ENCODE measurements around the gene CCNQ.

GRCh38 chrX:153549807-153550206 is 49.1 kb downstream of the CCNQ start:
- TF ChIP-seq CTCF (IDR thresholded peaks at IDR 0.05) (no peak), POLR2A (IDR thresholded peaks at IDR 0.05) (no peak)
